ENCODE measurements around the gene LRRC52. TPM values are rescaled to one million over a fixed set of nuclear protein-coding genes. Genes with fewer than 3 reads are reported as not detected.

The LRRC52 gene
- total RNA-seq = not detected

DNA sequence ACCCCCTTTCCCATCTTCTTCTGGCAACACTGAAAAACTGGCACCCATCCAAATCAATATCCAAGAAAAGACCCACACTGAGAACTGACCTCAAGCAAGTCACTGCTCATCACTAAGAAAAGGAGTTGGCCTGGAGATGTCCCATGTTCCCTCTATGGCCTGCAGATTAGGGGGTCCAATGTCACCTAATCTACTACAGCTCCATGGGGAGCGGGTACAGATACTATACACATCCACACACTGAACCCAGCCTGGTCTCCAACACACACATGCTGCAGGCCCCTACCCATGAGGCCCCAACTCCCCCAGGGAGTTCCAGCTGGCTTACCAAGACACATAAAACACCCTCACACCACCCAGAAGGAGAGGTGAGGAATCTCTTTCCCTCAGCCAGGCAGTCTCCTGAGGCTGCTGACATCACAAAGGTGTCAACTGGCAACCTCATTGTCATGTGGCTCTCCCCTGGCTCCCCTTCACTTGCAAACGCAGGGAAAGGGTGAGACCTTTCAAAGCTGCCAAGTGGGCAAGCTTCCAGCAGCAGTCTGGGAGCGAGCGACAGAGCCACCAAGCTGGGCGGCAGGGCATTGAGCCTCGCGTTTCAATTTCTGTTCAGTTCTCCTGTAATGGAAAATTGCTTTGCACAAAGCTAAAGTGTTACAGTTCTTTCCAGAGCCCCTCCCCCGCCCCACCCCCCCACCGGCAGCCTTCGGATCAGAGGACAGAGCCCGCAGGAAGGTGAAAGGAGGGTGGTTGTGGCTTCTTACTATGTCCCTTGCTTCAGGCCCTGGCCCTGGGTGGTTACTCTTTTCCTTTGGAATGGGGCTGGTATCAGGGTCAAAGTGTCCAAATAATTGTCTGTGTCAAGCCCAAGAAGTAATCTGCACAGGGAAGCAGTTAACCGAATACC lies at the start of gene LRRC52:
LRRC52 (plus strand) TSS at position 469 of the 907 bp plus-strand sequence; CDS start at position 766, 297 bp downstream.
- DNase-seq (ENCODE audit: low spot score) (no peak), ATAC-seq (ENCODE audit: insufficient number of reproducible peaks, low FRiP score, low read depth) (no peak)
- no peaks in the 10 kb centered on the region for H3K9me3 ChIP-seq
- H3K27ac ChIP-seq = no peak within 1 kb of the TSS
- no peak for TF ChIP-seq CTCF (IDR thresholded peaks at IDR 0.05)
- H3K4me3 ChIP-seq = no peak within 1 kb of the TSS
- no peaks in the 10 kb centered on the region for H3K36me3 ChIP-seq
- no peaks in the 10 kb centered on the region for H3K27me3 ChIP-seq (replicated peaks; ENCODE audit: insufficient read depth)
- peaks cover 3 to 23% of the 10 kb centered on the region in 2 donors for H3K4me1 ChIP-seq (ENCODE audit: control insufficient read depth in 1 of 2, low read depth in 2 of 2)

DNA sequence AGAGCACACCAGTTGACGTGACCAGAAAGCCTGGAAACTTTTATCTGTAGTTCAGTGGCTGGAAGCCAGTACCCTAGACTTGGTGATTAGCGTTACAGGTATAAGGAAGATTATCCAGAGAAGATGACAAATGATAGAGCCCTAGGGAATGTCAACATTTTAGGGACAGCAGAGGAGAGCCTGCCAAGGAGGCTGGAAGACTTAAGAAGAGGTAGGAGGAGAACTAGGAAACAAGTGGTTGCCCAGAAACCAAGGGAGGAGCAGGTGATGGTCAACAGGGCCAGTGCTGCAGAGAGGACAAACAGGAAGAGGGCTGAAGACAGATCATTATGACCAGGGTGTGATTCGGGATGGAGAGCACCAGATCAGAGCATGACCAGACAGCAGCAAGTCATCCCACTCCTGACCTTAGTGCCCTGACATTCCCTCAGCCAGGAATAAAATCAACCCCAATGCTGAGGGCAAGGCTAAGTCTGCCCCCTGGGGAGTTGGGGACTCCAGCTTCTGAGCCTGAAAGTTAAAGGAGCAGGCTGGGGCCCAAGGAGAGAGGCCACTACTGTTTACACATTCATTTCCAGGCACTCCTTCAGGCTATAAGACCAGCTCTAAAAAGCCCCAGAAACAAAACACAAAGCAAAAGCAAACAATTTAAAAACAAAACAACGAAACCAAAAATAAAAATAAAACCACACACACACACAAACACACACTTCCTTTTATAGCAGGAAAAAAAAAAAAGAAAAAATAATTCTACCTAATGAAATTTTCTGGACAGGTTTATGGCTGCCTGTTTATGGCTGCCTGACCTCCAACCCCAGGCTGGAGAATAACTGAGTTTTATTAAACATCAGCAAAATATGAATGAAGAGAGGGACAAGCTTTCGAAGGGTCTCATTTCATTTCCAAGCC lies 48.6 kb upstream of the LRRC52 start:
- ATAC-seq (ENCODE audit: insufficient number of reproducible peaks, low FRiP score, low read depth) = no peak
- no peak overlapping the region for H3K27ac ChIP-seq

DNA sequence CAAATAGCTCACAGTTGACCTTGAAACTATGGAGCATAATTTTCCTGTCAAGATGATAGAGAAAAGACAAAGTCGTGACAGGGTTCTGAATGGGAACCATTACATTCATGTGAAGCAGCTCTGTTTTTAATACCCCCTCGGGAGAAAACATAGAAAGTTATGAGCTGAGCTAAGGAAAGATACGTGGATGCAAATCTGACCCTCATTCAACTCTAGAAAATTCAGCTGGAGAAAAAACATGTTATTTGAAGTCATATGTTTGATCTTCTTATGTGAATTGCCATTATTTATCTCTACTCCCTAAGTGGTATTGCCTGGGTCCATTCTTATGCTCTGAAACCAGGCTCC lies 48.0 kb upstream of the LRRC52 start:
- DNase-seq (ENCODE audit: low spot score) (no peak), ATAC-seq (ENCODE audit: insufficient number of reproducible peaks, low FRiP score, low read depth) (no peak)
- Histone ChIP-seq H3K27me3 (replicated peaks; ENCODE audit: insufficient read depth) (no peaks in the 10 kb centered on the region), H3K9me3 (no peaks in the 10 kb centered on the region), H3K4me3 (no peak overlapping the region), H3K4me1 (ENCODE audit: control insufficient read depth in 1 of 2, low read depth in 2 of 2) (no peaks in the 10 kb centered on the region), H3K27ac (no peak overlapping the region), H3K36me3 (no peaks in the 10 kb centered on the region)
- TF ChIP-seq CTCF (IDR thresholded peaks at IDR 0.05) = no peak

More for the DNA sequence above, 48.6 kb upstream of the LRRC52 start:
- no peaks in the 10 kb centered on the region for H3K27me3 ChIP-seq (replicated peaks; ENCODE audit: insufficient read depth)
- H3K4me3 ChIP-seq = no peak overlapping the region
- no peaks in the 10 kb centered on the region for H3K4me1 ChIP-seq (ENCODE audit: control insufficient read depth in 1 of 2, low read depth in 2 of 2)
- no peaks in the 10 kb centered on the region for H3K36me3 ChIP-seq
- H3K9me3 ChIP-seq = no peaks in the 10 kb centered on the region
- no peak for DNase-seq (ENCODE audit: low spot score)
- TF ChIP-seq CTCF (IDR thresholded peaks at IDR 0.05) = no peak

- no peaks in the 10 kb centered on the region for H3K36me3 ChIP-seq
- no peaks in the 10 kb centered on the region for H3K4me1 ChIP-seq (ENCODE audit: control insufficient read depth in 1 of 2, low read depth in 2 of 2)
- no peak overlapping the region for H3K4me3 ChIP-seq
- H3K27ac ChIP-seq = no peak overlapping the region
- H3K9me3 ChIP-seq = no peaks in the 10 kb centered on the region
- no peaks in the 10 kb centered on the region for H3K27me3 ChIP-seq (replicated peaks; ENCODE audit: insufficient read depth)
- no peak for TF ChIP-seq CTCF (IDR thresholded peaks at IDR 0.05)
- ATAC-seq (ENCODE audit: insufficient number of reproducible peaks, low FRiP score, low read depth) (no peak), DNase-seq (ENCODE audit: low spot score) (no peak)
Measured at GRCh38 chr1:165496501-165496900, 47.3 kb upstream of the LRRC52 start.
